Sigmoid colon (tissue), 4 donors: ENCODE data around the gene YDJC.

Source experiments
- POLR2A ChIP-seq, 2 donors: fragments of 450-650 bp; IDR thresholded peaks; one replicate each; pipeline ENCODE4 v1.6.1; 2016; ENCODE audit warnings: antibody characterized with exemption in 2 of 2, mild to moderate bottlenecking in 2 of 2, moderate library complexity in 2 of 2
- POLR2AphosphoS5 ChIP-seq, 4 donors: sonication (generic); formaldehyde crosslinking; IDR thresholded peaks; one replicate each; pipeline ENCODE4 v1.6.1; 2017; ENCODE audit warnings: antibody characterized with exemption in 4 of 4
- TF ChIP-seq, protein P1 (sequence below), 4 experiments: fragments of 450-650 bp in 3 of 4; fragments of 200-600 bp in 1 of 4; IDR thresholded peaks; one replicate each; pipeline ENCODE4 v1.5.1; 2016 to 2019; ENCODE audit warnings: antibody characterized with exemption in 4 of 4, mild to moderate bottlenecking in 3 of 4, moderate library complexity in 2 of 4

DNA sequence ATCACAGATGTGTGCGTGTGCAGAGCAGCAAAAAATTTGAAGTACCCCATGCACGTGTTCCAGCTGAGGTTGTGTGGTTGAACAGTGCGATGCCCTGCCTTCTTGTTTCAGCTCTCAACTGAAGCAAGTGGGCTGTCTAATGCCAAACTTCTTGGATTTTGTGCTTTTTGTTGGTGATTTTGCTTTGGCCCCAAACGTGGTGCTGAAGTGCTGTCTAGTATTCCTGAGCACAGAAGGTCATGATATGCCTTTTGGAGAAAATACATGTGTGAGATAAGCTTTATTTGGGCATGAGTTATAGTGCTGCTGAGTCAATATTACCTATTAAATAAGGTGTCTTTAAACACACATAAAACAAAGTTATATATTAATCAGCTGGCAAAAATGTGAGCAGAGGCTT lies 14.1 kb downstream of the YDJC start:
- TF ChIP-seq, protein P1, sequence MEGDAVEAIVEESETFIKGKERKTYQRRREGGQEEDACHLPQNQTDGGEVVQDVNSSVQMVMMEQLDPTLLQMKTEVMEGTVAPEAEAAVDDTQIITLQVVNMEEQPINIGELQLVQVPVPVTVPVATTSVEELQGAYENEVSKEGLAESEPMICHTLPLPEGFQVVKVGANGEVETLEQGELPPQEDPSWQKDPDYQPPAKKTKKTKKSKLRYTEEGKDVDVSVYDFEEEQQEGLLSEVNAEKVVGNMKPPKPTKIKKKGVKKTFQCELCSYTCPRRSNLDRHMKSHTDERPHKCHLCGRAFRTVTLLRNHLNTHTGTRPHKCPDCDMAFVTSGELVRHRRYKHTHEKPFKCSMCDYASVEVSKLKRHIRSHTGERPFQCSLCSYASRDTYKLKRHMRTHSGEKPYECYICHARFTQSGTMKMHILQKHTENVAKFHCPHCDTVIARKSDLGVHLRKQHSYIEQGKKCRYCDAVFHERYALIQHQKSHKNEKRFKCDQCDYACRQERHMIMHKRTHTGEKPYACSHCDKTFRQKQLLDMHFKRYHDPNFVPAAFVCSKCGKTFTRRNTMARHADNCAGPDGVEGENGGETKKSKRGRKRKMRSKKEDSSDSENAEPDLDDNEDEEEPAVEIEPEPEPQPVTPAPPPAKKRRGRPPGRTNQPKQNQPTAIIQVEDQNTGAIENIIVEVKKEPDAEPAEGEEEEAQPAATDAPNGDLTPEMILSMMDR (IDR thresholded peaks at IDR 0.05) = no peak
- TF ChIP-seq POLR2A (IDR thresholded peaks at IDR 0.05) (no peak), POLR2AphosphoS5 (IDR thresholded peaks at IDR 0.05) (no peak)
